Kidney capillary endothelial cell (primary cell): Measurements from ENCODE around the gene ACAD11.
"Not testable (repeated sequence)": the region's sequence is repeated elsewhere in the genome, so short reads cannot be mapped to it uniquely, and the experiment has no call there.

Source experiments
- DNase-seq: peaks from one replicate; pipeline ENCODE4 v3.0.0-alpha.2; 2018; ENCODE audit warnings: low spot score

ACAD11 gene

GRCh38 chr3:132597660-132598059, 61.9 kb downstream of the ACAD11 start:
- no peak for DNase-seq

GRCh38 chr3:132596816-132597433, 62.7 kb downstream of the ACAD11 start, which contains the start of gene ACKR4:
ACKR4 (plus strand) TSS chr3:132597270; CDS start chr3:132600398, 3,128 bp downstream.
- no peak for DNase-seq

- DNase-seq, result no peak
Measured at GRCh38 chr3:132596326-132596725, 63.3 kb downstream of the ACAD11 start.

- peak; percentile 77 for DNase-seq
Measured at GRCh38 chr3:132595014-132595413, 64.6 kb downstream of the ACAD11 start.

- no peak for DNase-seq
Measured at GRCh38 chr3:132594498-132594897, 65.1 kb downstream of the ACAD11 start.

- DNase-seq, result peak; percentile 89
Measured at GRCh38 chr3:132593947-132594323, 65.7 kb downstream of the ACAD11 start.

GRCh38 chr3:132593241-132593946, 66.2 kb downstream of the ACAD11 start:
- peak; percentile 2 for DNase-seq

- no peak for DNase-seq
Measured at GRCh38 chr3:132592216-132592615, 67.4 kb downstream of the ACAD11 start.

- no peak for DNase-seq
Measured at GRCh38 chr3:132587401-132587800, 72.2 kb downstream of the ACAD11 start.

- DNase-seq, result no peak
Measured at GRCh38 chr3:132573797-132574211, 85.8 kb downstream of the ACAD11 start.

GRCh38 chr3:132570016-132570415, 89.6 kb downstream of the ACAD11 start:
- DNase-seq, result no peak

GRCh38 chr3:132569580-132569979, 90.0 kb downstream of the ACAD11 start:
- no peak for DNase-seq

- no peak for DNase-seq
Measured at GRCh38 chr3:132569153-132569552, 90.5 kb downstream of the ACAD11 start.

GRCh38 chr3:132568422-132568821, 91.2 kb downstream of the ACAD11 start:
- DNase-seq, result no peak

GRCh38 chr3:132564070-132564465, 95.5 kb downstream of the ACAD11 start:
- DNase-seq, result no peak

- no peak for DNase-seq
Measured at GRCh38 chr3:132563420-132564069, 96.1 kb downstream of the ACAD11 start.

GRCh38 chr3:132561003-132561402, 98.6 kb downstream of the ACAD11 start:
- no peak for DNase-seq

GRCh38 chr3:132556508-132557159, 103.0 kb downstream of the ACAD11 start:
- DNase-seq, result no peak

GRCh38 chr3:132556036-132556386, 103.6 kb downstream of the ACAD11 start:
- not testable (repeated sequence) for DNase-seq

GRCh38 chr3:132555306-132556035, 104.1 kb downstream of the ACAD11 start:
- DNase-seq, result no peak

- DNase-seq, result no peak
Measured at GRCh38 chr3:132554437-132554836, 105.2 kb downstream of the ACAD11 start.

GRCh38 chr3:132553826-132554225, 105.8 kb downstream of the ACAD11 start:
- no peak for DNase-seq
